Suprapubic skin (tissue), 4 donors: ENCODE data around the gene PSMD13. TPM values are rescaled to one million over a fixed set of nuclear protein-coding genes. Genes with fewer than 3 reads are reported as not detected.
A peak's percentile ranks its signal among the peaks of the same experiment; 100 is the strongest.

Experiments used
- DNase-seq, 2 donors: peaks; one replicate each; pipeline ENCODE4 v3.0.0-alpha.2; 2019; ENCODE audit warnings: low spot score in 2 of 2
- H3K27ac ChIP-seq: fragments of 200-600 bp; sonication (generic); one replicate; pipeline ENCODE4 v1.5.1; 2019
- H3K27me3 ChIP-seq: fragments of 200-600 bp; sonication (generic); one replicate; pipeline ENCODE4 v1.5.1; 2019
- H3K36me3 ChIP-seq: fragments of 200-600 bp; sonication (generic); one replicate; pipeline ENCODE4 v1.5.1; 2019
- H3K4me1 ChIP-seq: fragments of 200-600 bp; sonication (generic); one replicate; pipeline ENCODE4 v1.5.1; 2019
- H3K4me3 ChIP-seq: fragments of 200-600 bp; sonication (generic); one replicate; pipeline ENCODE4 v1.5.1; 2019; ENCODE audit warnings: mild to moderate bottlenecking
- H3K9me3 ChIP-seq: fragments of 200-600 bp; sonication (generic); one replicate; pipeline ENCODE4 v1.5.1; 2019
- EP300 ChIP-seq: sonication (generic); formaldehyde crosslinking; IDR thresholded peaks from one replicate; pipeline ENCODE4 v1.6.1; 2017; ENCODE audit warnings: antibody characterized with exemption
- POLR2A ChIP-seq, 2 donors: fragments of 450-650 bp; IDR thresholded peaks; one replicate each; pipeline ENCODE4 v1.6.1; 2017; ENCODE audit warnings: antibody characterized with exemption in 2 of 2, mild to moderate bottlenecking in 2 of 2, moderate library complexity in 2 of 2
- POLR2AphosphoS5 ChIP-seq, 3 donors: sonication (generic); formaldehyde crosslinking; IDR thresholded peaks; one replicate each; pipeline ENCODE4 v1.6.1; 2017; ENCODE audit warnings: antibody characterized with exemption in 3 of 3
- WGBS: methylation state at CpG from one replicate; pipeline ENCODE4 v1.1.5; 2018; 5-methylcytosine and 5-hydroxymethylcytosine counted together
- total RNA-seq, 4 donors: library from RNA; depleted of rRNA; stranded (reverse); fragments of >200 nt; gene quantifications; one replicate each; pipeline ENCODE4 v1.1.0, GENCODE V29; 2016
- TF ChIP-seq, protein P1 (sequence below), 2 donors: fragments of 200-600 bp in 1 of 2; fragments of 450-650 bp in 1 of 2; sonication (generic) in 1 of 2; IDR thresholded peaks; one replicate each; pipeline ENCODE4 v1.5.1; 2016 to 2019; ENCODE audit warnings: antibody characterized with exemption in 2 of 2, mild to moderate bottlenecking in 1 of 2, moderate library complexity in 1 of 2

The PSMD13 gene
- total RNA-seq, 4 donors from 2014 or later, result 70.3 to 97.8 (median 87.3) TPM

DNA sequence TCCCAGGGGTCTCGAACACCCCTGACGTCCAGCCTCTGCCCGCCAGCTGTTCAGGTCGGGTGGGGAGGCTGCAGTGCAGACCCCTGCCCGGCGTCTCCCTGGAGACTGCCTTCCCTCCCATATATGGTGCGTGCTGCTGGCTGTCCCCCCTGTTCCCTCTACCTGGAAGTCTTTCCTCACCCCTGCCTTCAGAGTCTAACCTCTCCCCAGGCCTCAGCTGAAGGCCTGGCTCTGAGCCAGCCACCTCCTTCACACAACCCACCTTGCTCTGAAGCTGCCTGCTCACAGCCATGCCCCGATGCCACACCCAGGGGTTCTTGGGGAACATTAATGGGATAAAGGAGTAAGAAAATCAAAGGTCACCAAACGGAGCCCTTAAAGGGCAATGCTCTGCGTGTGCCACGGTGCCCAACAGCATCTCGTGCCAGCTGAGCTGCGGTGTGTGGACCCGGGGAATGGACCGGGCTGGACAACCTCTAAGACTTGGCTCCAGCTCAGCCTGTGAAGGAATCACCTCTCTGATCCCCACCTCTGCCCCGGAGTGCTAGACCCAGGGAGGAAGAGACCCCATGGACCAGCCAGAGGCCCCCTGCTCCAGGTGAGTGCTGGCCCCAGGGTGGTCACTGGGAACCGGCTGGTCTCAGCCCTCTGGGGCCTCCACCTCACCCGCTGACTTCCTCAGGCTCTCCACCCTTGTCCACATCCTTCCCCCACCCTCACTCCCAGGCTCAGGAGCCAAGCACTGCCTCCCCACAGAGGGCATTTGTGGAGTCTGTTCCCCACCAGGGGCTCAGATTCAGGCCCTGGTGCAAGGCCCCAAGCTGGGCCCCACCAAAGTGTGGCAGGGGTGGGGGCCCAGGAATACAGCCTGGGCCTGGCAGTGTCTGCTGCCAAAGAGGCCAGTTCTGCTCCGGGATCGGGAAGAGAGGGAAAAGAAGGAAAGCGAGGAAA lies 41.5 kb downstream of the PSMD13 start, which contains the start of gene NLRP6:
TSS of gene NLRP6 (plus strand) at position 407 of the 951 bp plus-strand sequence. CDS start at position 570, 163 bp downstream.
- Histone ChIP-seq H3K4me3 (peak within 1 kb of the TSS; percentile 44), H3K36me3 (no peaks in the 10 kb centered on the region), H3K27me3 (peaks cover 54% of the 10 kb centered on the region), H3K4me1 (peaks cover 34% of the 10 kb centered on the region), H3K9me3 (no peaks in the 10 kb centered on the region), H3K27ac (no peak within 1 kb of the TSS)
- TF ChIP-seq POLR2AphosphoS5 (IDR thresholded peaks at IDR 0.05) (no peak), POLR2A (IDR thresholded peaks at IDR 0.05) (no peak), EP300 (no peak)
- TF ChIP-seq, protein P1, sequence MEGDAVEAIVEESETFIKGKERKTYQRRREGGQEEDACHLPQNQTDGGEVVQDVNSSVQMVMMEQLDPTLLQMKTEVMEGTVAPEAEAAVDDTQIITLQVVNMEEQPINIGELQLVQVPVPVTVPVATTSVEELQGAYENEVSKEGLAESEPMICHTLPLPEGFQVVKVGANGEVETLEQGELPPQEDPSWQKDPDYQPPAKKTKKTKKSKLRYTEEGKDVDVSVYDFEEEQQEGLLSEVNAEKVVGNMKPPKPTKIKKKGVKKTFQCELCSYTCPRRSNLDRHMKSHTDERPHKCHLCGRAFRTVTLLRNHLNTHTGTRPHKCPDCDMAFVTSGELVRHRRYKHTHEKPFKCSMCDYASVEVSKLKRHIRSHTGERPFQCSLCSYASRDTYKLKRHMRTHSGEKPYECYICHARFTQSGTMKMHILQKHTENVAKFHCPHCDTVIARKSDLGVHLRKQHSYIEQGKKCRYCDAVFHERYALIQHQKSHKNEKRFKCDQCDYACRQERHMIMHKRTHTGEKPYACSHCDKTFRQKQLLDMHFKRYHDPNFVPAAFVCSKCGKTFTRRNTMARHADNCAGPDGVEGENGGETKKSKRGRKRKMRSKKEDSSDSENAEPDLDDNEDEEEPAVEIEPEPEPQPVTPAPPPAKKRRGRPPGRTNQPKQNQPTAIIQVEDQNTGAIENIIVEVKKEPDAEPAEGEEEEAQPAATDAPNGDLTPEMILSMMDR (IDR thresholded peaks at IDR 0.05), result no peak
- DNase-seq, result peak in 1 of 2 donors; percentile 66
- WGBS, result 78% methylated on average over 19 of the region's 21 CpGs

DNA sequence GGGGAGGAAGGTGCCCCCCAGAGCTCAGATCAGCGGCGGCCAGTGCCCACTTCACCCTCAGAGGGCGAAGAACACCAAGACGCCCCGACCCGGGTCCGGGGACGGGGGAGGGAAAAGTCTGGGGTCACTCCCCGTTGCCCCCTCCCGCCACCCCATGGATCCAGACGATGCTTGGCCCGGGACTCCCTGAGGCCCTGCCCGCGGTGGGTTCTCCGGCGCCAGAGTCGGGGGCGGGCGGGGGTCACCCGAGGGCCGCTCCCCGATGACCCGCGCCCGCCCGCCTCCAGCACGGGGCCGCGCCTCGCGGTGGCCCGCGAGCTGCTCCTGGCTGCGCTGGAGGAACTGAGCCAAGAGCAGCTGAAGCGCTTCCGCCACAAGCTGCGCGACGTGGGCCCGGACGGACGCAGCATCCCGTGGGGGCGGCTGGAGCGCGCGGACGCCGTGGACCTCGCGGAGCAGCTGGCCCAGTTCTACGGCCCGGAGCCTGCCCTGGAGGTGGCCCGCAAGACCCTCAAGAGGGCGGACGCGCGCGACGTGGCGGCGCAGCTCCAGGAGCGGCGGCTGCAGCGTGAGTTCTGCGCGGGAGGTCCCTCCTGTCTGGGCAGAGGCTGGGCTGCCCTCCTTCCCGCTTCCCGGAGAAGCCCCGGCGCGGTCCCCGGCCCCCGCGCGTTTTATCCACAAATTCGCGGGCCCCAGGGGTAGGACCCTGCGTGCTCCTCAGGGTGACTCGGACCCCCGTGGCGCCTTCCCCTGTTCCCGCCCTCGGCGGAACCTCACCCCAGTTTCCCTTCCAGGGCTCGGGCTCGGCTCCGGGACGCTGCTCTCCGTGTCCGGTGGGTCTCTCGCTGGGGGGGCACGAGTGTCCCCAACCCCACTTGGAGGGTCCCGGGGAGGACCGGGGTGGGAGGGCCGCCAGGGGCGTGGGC lies 42.5 kb downstream of the PSMD13 start:
- peaks cover 64% of the 10 kb centered on the region for H3K27me3 ChIP-seq
- TF ChIP-seq POLR2A (IDR thresholded peaks at IDR 0.05) (no peak), POLR2AphosphoS5 (IDR thresholded peaks at IDR 0.05) (no peak)
- TF ChIP-seq, protein P1 (IDR thresholded peaks at IDR 0.05), result no peak
- WGBS, result 45% methylated on average over 10 of the region's 97 CpGs
- H3K4me3 ChIP-seq, result peak overlapping the region; percentile 44
- no peak overlapping the region for H3K27ac ChIP-seq
- peaks cover 34% of the 10 kb centered on the region for H3K4me1 ChIP-seq
- H3K9me3 ChIP-seq, result no peaks in the 10 kb centered on the region
- H3K36me3 ChIP-seq, result no peaks in the 10 kb centered on the region
- DNase-seq, result peak in 1 of 2 donors; percentile 62

DNA sequence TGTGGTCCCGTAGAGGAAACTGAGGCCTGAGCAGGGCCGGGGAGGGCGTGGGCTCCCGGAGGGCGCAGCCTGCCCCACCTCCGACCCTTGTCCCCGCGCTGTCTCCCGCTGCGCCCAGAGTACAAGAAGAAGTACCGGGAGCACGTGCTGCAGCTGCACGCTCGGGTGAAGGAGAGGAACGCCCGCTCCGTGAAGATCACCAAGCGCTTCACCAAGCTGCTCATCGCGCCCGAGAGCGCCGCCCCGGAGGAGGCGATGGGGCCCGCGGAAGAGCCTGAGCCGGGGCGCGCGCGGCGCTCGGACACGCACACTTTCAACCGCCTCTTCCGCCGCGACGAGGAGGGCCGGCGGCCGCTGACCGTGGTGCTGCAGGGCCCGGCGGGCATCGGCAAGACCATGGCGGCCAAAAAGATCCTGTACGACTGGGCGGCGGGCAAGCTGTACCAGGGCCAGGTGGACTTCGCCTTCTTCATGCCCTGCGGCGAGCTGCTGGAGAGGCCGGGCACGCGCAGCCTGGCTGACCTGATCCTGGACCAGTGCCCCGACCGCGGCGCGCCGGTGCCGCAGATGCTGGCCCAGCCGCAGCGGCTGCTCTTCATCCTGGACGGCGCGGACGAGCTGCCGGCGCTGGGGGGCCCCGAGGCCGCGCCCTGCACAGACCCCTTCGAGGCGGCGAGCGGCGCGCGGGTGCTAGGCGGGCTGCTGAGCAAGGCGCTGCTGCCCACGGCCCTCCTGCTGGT lies 43.4 kb downstream of the PSMD13 start:
- peaks cover 73% of the 10 kb centered on the region for H3K27me3 ChIP-seq

DNA sequence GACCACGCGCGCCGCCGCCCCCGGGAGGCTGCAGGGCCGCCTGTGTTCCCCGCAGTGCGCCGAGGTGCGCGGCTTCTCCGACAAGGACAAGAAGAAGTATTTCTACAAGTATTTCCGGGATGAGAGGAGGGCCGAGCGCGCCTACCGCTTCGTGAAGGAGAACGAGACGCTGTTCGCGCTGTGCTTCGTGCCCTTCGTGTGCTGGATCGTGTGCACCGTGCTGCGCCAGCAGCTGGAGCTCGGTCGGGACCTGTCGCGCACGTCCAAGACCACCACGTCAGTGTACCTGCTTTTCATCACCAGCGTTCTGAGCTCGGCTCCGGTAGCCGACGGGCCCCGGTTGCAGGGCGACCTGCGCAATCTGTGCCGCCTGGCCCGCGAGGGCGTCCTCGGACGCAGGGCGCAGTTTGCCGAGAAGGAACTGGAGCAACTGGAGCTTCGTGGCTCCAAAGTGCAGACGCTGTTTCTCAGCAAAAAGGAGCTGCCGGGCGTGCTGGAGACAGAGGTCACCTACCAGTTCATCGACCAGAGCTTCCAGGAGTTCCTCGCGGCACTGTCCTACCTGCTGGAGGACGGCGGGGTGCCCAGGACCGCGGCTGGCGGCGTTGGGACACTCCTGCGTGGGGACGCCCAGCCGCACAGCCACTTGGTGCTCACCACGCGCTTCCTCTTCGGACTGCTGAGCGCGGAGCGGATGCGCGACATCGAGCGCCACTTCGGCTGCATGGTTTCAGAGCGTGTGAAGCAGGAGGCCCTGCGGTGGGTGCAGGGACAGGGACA lies 44.1 kb downstream of the PSMD13 start:
- peaks cover 80% of the 10 kb centered on the region for H3K27me3 ChIP-seq
- TF ChIP-seq POLR2AphosphoS5 (IDR thresholded peaks at IDR 0.05) (no peak), EP300 (no peak), POLR2A (IDR thresholded peaks at IDR 0.05) (no peak)
- TF ChIP-seq, protein P1 (IDR thresholded peaks at IDR 0.05), result no peak
- no peaks in the 10 kb centered on the region for H3K36me3 ChIP-seq
- no peaks in the 10 kb centered on the region for H3K9me3 ChIP-seq
- WGBS, result 11% methylated on average over 29 of the region's 79 CpGs
- H3K27ac ChIP-seq, result no peak overlapping the region
- peak overlapping the region; percentile 44 for H3K4me3 ChIP-seq
- peak; percentile 62 to 77 for DNase-seq
- peaks cover 34% of the 10 kb centered on the region for H3K4me1 ChIP-seq

More for the DNA sequence above, 43.4 kb downstream of the PSMD13 start:
- TF ChIP-seq, protein P1 (IDR thresholded peaks at IDR 0.05), result no peak
- no peak for TF ChIP-seq EP300
- no peak for TF ChIP-seq POLR2A (IDR thresholded peaks at IDR 0.05)
- no peak for TF ChIP-seq POLR2AphosphoS5 (IDR thresholded peaks at IDR 0.05)
- peak overlapping the region; percentile 44 for H3K4me3 ChIP-seq
- H3K36me3 ChIP-seq, result no peaks in the 10 kb centered on the region
- DNase-seq, result peak; percentile 66 to 74
- WGBS, result 1% methylated on average over 16 of the region's 85 CpGs
- peaks cover 34% of the 10 kb centered on the region for H3K4me1 ChIP-seq
- H3K27ac ChIP-seq, result no peak overlapping the region
- no peaks in the 10 kb centered on the region for H3K9me3 ChIP-seq
